Neural cell (in vitro differentiated cells): ENCODE measurements around the gene RFX7.

Experiments
- EP300 ChIP-seq: fragments of 450-650 bp; conservative IDR thresholded peaks from 2 replicates; pipeline ENCODE4 v1.6.1; 2014; ENCODE audit warnings: antibody characterized with exemption, mild to moderate bottlenecking, moderate library complexity; ENCODE audit not compliant: poor library complexity, severe bottlenecking
- EZH2 ChIP-seq: fragments of 200-600, 300-800 bp; shearing (Covaris generic), sonication (generic); IDR thresholded peaks from 2 replicates; pipeline ENCODE4 v1.6.1; 2014; ENCODE audit warnings: antibody characterized with exemption, low read length, borderline replicate concordance, mild to moderate bottlenecking; ENCODE audit not compliant: insufficient read depth, poor library complexity, severe bottlenecking
- POLR2AphosphoS5 ChIP-seq: IDR thresholded peaks from 2 replicates; pipeline ENCODE4 v1.6.1; 2012
- RAD21 ChIP-seq: fragments of 450-650 bp; conservative IDR thresholded peaks from 2 replicates; pipeline ENCODE4 v1.6.1; 2014; ENCODE audit warnings: antibody characterized with exemption, mild to moderate bottlenecking, moderate library complexity
- TF ChIP-seq, protein P1 (sequence below): fragments of 450-650 bp; IDR thresholded peaks from 2 replicates; pipeline ENCODE4 v1.5.1; 2014; ENCODE audit warnings: antibody characterized with exemption, mild to moderate bottlenecking, moderate library complexity; ENCODE audit not compliant: poor library complexity, severe bottlenecking

DNA sequence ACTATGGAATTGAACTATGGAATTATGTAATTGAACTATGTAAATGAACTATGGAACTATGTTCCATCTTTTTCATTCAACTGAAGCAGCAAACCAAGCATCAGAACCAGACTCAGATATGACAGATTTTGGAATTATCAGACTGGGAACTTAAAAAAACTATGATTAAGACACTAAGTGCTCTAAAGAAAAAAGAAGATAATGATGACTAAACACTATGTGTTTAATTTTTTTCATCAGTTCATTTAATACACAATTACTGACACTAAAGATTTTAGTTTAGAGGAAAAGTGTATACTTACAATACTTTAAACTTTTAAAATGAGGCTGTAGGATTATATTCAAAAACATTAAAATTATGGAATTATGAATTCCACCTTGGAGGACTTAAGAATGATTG, 15.3 kb downstream of the RFX7 start:
- TF ChIP-seq EP300, result no peak
- no peak for TF ChIP-seq EZH2
- TF ChIP-seq, protein P1, sequence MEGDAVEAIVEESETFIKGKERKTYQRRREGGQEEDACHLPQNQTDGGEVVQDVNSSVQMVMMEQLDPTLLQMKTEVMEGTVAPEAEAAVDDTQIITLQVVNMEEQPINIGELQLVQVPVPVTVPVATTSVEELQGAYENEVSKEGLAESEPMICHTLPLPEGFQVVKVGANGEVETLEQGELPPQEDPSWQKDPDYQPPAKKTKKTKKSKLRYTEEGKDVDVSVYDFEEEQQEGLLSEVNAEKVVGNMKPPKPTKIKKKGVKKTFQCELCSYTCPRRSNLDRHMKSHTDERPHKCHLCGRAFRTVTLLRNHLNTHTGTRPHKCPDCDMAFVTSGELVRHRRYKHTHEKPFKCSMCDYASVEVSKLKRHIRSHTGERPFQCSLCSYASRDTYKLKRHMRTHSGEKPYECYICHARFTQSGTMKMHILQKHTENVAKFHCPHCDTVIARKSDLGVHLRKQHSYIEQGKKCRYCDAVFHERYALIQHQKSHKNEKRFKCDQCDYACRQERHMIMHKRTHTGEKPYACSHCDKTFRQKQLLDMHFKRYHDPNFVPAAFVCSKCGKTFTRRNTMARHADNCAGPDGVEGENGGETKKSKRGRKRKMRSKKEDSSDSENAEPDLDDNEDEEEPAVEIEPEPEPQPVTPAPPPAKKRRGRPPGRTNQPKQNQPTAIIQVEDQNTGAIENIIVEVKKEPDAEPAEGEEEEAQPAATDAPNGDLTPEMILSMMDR, result no peak
- no peak for TF ChIP-seq RAD21
- TF ChIP-seq POLR2AphosphoS5, result no peak
